ENCODE data around the gene KIF6.

Gene KIF6

GRCh38 chr6:39543095-39543494 is 182.1 kb downstream of the KIF6 start:
- no peaks in the 10 kb centered on the region for H3K9me3 ChIP-seq
- no peak overlapping the region for H3K4me2 ChIP-seq
- no peaks in the 10 kb centered on the region for H3K36me3 ChIP-seq
- no peak for TF ChIP-seq Cebpa-rat (IDR thresholded peaks at IDR 0.05)
- no peak overlapping the region for H3K4me3 ChIP-seq
- no peaks in the 10 kb centered on the region for H3K4me1 ChIP-seq
- H3K27me3 ChIP-seq: no peaks in the 10 kb centered on the region
- no peaks in the 10 kb centered on the region for H4K20me1 ChIP-seq
- no peak overlapping the region for H3K9ac ChIP-seq
- H3K27ac ChIP-seq: no peak overlapping the region

- no peak overlapping the region for H3K9ac ChIP-seq
Measured at GRCh38 chr6:39540454-39540853, 184.8 kb downstream of the KIF6 start.

GRCh38 chr6:39530201-39530759 is 194.9 kb downstream of the KIF6 start:
- H3K27me3 ChIP-seq: no peaks in the 10 kb centered on the region
- H3K4me1 ChIP-seq: peaks cover 20% of the 10 kb centered on the region
- peaks cover 17% of the 10 kb centered on the region for H3K9me3 ChIP-seq
- H3K9ac ChIP-seq: peak overlapping the region; percentile 0; the same call in 1 of the 2 replicates
- H3K27ac ChIP-seq: no peak overlapping the region; the same call in 1 of the 2 replicates
- no peak overlapping the region for H3K4me3 ChIP-seq
- peak; percentile 100 for TF ChIP-seq Cebpa-rat (IDR thresholded peaks at IDR 0.05)
- no peaks in the 10 kb centered on the region for H3K36me3 ChIP-seq
- no peaks in the 10 kb centered on the region for H4K20me1 ChIP-seq
- peak overlapping the region; percentile 65 for H3K4me2 ChIP-seq

More at GRCh38 chr6:39540454-39540853, 184.8 kb downstream of the KIF6 start:
- TF ChIP-seq Cebpa-rat (IDR thresholded peaks at IDR 0.05): no peak
- Histone ChIP-seq H3K4me1 (no peaks in the 10 kb centered on the region), H3K9me3 (no peaks in the 10 kb centered on the region), H3K36me3 (no peaks in the 10 kb centered on the region), H3K27me3 (no peaks in the 10 kb centered on the region), H4K20me1 (no peaks in the 10 kb centered on the region), H3K27ac (no peak overlapping the region), H3K4me2 (no peak overlapping the region), H3K4me3 (no peak overlapping the region)

GRCh38 chr6:39527792-39528564 is 197.2 kb downstream of the KIF6 start:
- no peaks in the 10 kb centered on the region for H3K27me3 ChIP-seq
- no peak overlapping the region for H3K27ac ChIP-seq
- no peak overlapping the region for H3K4me2 ChIP-seq
- no peak for TF ChIP-seq Cebpa-rat (IDR thresholded peaks at IDR 0.05)
- H3K9ac ChIP-seq: no peak overlapping the region
- H3K4me3 ChIP-seq: no peak overlapping the region
- H3K36me3 ChIP-seq: no peaks in the 10 kb centered on the region
- H4K20me1 ChIP-seq: no peaks in the 10 kb centered on the region
- H3K9me3 ChIP-seq: peaks cover 8% of the 10 kb centered on the region
- peaks cover 20% of the 10 kb centered on the region for H3K4me1 ChIP-seq

GRCh38 chr6:39524007-39524406 is 201.2 kb downstream of the KIF6 start:
- Histone ChIP-seq H3K27ac (no peak overlapping the region), H3K4me3 (no peak overlapping the region), H3K36me3 (no peaks in the 10 kb centered on the region), H3K9ac (no peak overlapping the region), H3K4me1 (no peaks in the 10 kb centered on the region), H4K20me1 (no peaks in the 10 kb centered on the region), H3K9me3 (no peaks in the 10 kb centered on the region), H3K27me3 (no peaks in the 10 kb centered on the region), H3K4me2 (no peak overlapping the region)
- no peak for TF ChIP-seq Cebpa-rat (IDR thresholded peaks at IDR 0.05)

GRCh38 chr6:39521958-39522357 is 203.2 kb downstream of the KIF6 start:
- H3K4me2 ChIP-seq: no peak overlapping the region
- no peak for TF ChIP-seq Cebpa-rat (IDR thresholded peaks at IDR 0.05)
- H3K27me3 ChIP-seq: no peaks in the 10 kb centered on the region
- H3K27ac ChIP-seq: no peak overlapping the region
- no peaks in the 10 kb centered on the region for H3K4me1 ChIP-seq
- H3K4me3 ChIP-seq: no peak overlapping the region
- no peaks in the 10 kb centered on the region for H4K20me1 ChIP-seq
- H3K9ac ChIP-seq: no peak overlapping the region
- H3K9me3 ChIP-seq: no peaks in the 10 kb centered on the region
- no peaks in the 10 kb centered on the region for H3K36me3 ChIP-seq

- Histone ChIP-seq H3K27me3 (no peaks in the 10 kb centered on the region), H3K36me3 (no peaks in the 10 kb centered on the region), H3K9me3 (no peaks in the 10 kb centered on the region), H3K4me2 (no peak overlapping the region), H3K27ac (no peak overlapping the region), H4K20me1 (no peaks in the 10 kb centered on the region), H3K9ac (no peak overlapping the region), H3K4me1 (no peaks in the 10 kb centered on the region), H3K4me3 (no peak overlapping the region)
- TF ChIP-seq Cebpa-rat (IDR thresholded peaks at IDR 0.05): no peak
Measured at GRCh38 chr6:39520916-39521315, 204.3 kb downstream of the KIF6 start.

- no peak for TF ChIP-seq Cebpa-rat (IDR thresholded peaks at IDR 0.05)
Measured at GRCh38 chr6:39520411-39520810, 204.8 kb downstream of the KIF6 start.

GRCh38 chr6:39518221-39518620 is 207.0 kb downstream of the KIF6 start:
- Histone ChIP-seq H3K27ac (no peak overlapping the region), H3K9me3 (no peaks in the 10 kb centered on the region), H3K36me3 (no peaks in the 10 kb centered on the region), H3K9ac (no peak overlapping the region), H4K20me1 (no peaks in the 10 kb centered on the region), H3K27me3 (no peaks in the 10 kb centered on the region), H3K4me2 (no peak overlapping the region), H3K4me3 (no peak overlapping the region), H3K4me1 (no peaks in the 10 kb centered on the region)
- no peak for TF ChIP-seq Cebpa-rat (IDR thresholded peaks at IDR 0.05)

More at GRCh38 chr6:39520411-39520810, 204.8 kb downstream of the KIF6 start:
- Histone ChIP-seq H3K27ac (no peak overlapping the region), H4K20me1 (no peaks in the 10 kb centered on the region), H3K4me2 (no peak overlapping the region), H3K27me3 (no peaks in the 10 kb centered on the region), H3K36me3 (no peaks in the 10 kb centered on the region), H3K4me1 (no peaks in the 10 kb centered on the region), H3K9me3 (no peaks in the 10 kb centered on the region), H3K9ac (no peak overlapping the region), H3K4me3 (no peak overlapping the region)

- no peaks in the 10 kb centered on the region for H3K4me1 ChIP-seq
- H3K4me3 ChIP-seq: no peak overlapping the region
- H3K27me3 ChIP-seq: no peaks in the 10 kb centered on the region
- H3K36me3 ChIP-seq: no peaks in the 10 kb centered on the region
- H3K9ac ChIP-seq: no peak overlapping the region
- H3K27ac ChIP-seq: no peak overlapping the region
- H3K4me2 ChIP-seq: no peak overlapping the region
- no peaks in the 10 kb centered on the region for H4K20me1 ChIP-seq
- TF ChIP-seq Cebpa-rat (IDR thresholded peaks at IDR 0.05): no peak
- H3K9me3 ChIP-seq: no peaks in the 10 kb centered on the region
Measured at GRCh38 chr6:39517756-39518155, 207.5 kb downstream of the KIF6 start.
